ENCODE data around the gene FBXO5.
"Not testable (repeated sequence)": the region's sequence is repeated elsewhere in the genome, so short reads cannot be mapped to it uniquely, and the experiment has no call there.

DNA sequence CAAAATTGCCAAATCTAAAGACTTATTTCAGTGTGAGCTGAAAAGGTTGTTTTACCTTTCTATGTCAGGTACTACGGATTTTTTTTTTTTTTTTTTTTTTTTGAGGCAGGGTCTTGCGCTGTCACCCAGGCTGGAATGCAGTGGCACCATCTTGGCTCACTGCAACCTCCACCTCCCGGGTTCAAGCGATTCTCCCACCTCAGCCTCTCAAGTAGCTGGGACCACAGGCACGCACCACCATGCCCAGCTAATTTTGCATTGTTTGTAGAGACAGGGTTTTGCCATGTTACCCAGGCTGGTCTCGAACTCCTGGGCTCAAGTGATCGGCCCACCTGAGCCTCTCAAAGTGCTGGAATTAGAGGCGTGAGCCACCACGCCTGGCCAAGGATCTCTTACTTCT, 17.9 kb upstream of the FBXO5 start:
- TF ChIP-seq, protein P1, sequence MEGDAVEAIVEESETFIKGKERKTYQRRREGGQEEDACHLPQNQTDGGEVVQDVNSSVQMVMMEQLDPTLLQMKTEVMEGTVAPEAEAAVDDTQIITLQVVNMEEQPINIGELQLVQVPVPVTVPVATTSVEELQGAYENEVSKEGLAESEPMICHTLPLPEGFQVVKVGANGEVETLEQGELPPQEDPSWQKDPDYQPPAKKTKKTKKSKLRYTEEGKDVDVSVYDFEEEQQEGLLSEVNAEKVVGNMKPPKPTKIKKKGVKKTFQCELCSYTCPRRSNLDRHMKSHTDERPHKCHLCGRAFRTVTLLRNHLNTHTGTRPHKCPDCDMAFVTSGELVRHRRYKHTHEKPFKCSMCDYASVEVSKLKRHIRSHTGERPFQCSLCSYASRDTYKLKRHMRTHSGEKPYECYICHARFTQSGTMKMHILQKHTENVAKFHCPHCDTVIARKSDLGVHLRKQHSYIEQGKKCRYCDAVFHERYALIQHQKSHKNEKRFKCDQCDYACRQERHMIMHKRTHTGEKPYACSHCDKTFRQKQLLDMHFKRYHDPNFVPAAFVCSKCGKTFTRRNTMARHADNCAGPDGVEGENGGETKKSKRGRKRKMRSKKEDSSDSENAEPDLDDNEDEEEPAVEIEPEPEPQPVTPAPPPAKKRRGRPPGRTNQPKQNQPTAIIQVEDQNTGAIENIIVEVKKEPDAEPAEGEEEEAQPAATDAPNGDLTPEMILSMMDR (IDR thresholded peaks at IDR 0.05) = not testable (repeated sequence)
- not testable (repeated sequence) for TF ChIP-seq POLR2A (IDR thresholded peaks at IDR 0.05)

All from right lobe of liver (tissue), 4 donors.